ENCODE results near the gene HOXA9.

HOXA9 gene

DNA sequence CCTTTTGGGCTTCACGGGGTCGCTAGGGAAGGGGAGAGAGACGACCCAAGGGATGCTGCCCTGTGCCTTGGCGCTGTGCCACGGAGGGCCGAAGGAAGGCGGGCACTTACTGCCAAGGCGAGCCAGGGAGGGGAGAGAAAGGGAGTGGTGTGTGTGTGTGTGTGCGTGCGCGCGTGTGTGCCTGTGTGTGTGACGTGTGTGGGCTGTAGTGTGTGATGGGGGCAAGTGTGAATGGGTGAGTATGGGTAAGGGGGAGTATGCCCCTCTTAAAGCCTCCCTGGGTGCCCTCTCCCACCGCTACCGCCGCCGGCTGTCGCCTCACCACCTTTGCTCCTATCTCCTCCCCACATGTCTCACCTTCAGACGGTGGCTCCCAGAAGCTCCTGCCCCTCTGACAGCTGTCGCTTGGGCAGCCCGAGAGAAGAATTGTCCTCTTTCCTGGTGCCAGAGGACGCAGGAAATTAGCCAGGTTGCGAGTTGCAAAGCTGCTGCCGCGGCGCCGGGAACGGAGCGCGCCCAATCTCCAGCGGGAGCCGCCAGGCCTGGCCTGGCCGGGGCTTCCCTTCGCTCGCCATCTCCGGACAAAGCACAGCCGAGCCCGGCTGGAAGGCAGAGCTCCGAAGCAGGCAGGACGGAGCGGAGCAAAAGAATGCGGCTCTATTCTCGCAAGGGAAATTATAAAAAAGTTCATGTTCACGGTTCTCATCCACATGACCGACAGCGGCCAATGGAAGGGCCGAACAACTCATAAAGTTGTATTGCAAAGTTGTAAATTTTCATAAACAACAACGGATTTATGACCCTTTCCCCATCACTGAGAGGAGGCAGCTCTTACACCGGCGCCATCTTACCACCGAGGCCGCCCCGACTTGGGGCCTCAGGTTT is 13.2 kb downstream of the HOXA9 start, which contains the start of gene HOXA3:
TSS of gene HOXA3 (minus strand) at position 653 of the 885 bp plus-strand sequence. CDS start 41,943 bp downstream, outside the sequence.
- DNase-seq, result no peak

DNA sequence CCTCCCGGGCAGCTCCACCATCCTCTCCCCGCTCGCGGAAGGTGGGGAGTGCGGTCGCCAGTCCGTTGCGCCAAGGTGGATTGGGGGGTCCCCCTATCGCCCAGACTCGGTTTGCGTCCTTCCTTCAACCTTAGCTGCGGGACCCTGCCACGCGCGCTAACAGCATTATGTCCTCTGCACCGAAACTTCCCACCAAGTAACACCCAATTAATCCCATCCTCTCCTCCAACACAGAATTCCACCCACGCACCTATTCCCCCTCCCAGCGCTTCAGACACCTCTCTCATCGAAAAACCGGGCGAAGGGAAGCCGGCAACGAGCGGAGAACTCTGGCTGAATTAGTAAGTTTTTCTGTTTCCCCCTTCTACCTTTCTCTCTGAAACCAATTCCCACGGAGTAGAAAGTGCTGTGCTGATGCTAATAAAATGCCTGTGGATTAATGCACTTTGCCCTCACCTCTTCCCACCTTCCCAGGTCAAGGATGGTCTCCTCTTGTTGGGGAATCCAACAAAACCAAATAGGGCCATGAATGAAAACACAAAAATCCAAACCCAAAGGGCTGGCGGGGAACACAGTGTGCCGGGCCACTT is 13.9 kb downstream of the HOXA9 start:
- DNase-seq, result no peak

DNA sequence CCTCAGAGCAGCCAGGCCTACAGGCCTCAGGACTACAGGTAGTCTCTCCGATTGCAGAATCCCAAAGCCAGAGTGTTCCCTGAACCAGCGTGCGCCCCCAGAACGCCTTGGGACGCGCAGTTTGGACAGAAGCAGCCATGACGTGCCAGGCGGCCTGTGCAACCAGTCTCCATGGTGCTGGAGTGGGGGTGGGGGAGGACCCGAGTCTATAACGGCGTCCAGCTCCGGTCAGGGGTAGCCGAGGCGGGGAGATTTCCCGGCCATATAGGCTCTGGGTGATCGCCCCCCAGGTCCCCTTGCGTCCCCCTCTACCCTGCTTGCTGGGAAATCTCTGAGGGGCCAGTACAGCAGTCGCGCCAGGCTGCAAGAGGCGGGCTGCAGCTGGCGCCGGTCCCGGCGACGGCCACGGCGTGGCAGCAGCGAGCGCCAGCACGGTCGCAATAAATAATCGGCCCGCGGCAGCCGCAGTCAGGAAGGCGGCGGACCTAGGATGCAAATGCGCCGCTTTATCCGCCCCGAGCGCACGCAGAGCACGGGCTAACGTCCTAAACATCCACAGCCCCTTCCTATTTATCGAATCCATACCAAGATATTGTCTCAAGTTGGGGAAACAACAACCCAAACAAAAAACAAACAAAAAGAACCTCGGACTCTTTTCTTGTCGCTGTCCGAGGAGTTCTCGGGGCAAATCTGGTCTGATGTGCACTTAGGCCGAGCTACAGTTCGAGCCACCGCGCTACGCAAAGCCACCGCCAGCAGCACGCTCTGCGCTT is 14.6 kb downstream of the HOXA9 start:
- DNase-seq, result peak; percentile 81 to 89

DNA sequence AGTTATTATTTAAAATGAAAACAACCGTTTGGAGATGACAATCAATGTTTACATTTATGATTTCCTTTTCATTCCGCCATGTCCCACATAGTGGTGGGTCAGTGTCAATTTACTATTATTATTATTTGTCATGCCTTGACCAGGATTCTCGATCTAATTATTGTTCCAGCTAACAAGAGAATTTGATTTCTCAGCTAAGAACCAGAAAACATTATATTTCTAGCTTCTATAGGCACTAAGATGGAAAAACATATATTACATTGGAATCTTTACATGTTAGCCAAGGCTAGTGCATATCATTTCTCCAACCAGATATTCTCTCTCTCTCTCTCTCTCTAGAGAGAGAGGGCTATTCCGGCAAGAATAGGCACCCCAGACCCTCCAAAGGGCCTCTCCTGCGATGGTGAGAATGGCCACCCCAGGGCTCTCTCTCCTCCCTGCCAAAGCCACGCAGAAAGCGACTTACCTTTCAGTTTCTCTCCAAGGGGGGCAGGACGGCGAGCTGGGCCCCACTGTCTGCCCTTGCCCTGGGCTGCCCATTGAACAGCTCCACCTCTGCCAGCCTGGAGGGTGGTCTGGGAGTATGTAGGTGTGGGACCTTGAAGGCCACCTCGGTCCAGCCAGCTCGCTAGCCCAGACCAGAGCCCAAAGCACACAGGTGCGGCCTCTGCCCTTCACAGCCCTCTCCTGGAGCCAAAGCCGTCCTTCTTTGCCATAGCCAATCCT is 15.3 kb downstream of the HOXA9 start:
- no peak for DNase-seq

DNA sequence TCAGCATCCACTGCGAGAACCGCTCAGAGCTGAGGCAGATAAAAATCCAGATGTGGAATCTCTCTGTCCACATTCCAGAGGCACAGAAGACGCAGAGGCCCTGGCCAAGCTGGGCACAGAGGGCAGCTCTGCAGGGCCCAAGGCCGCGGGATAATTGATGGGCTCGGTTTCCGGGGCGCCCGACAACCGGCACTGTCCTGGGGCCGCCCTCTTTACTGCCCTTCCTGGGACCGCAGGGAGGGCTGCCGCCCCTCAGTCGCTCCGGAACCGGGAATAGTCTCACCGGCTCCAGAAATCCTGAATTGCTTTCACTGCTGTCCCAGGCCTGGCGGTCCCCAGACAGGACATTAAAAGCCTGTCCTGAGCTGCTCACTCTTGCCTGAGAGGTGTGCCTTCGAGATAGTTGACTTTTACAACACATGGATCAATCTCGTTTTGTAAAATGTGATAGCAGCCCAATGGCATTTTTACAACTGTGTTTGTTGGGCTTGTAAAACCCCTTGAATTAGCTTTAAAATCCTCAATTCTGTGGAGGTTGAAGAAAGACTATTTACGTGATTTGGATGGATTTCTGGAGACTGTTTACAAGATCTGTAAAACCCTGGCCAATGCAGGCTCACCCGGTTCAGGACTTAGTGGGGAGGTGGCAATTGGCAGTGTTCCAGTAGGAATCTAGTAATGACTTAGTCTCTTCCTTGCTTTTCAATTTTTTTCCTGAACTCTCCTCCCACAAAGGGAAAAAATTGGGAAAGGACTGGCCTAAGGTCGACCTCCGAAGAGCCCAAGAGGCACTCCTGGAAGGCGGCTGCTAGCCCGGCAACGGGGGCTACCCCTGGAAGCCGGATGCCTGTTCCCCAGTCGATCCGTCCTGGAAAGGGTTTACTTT is 16.3 kb downstream of the HOXA9 start:
- peak in 1 of 2 experiments; percentile 39 for DNase-seq

DNA sequence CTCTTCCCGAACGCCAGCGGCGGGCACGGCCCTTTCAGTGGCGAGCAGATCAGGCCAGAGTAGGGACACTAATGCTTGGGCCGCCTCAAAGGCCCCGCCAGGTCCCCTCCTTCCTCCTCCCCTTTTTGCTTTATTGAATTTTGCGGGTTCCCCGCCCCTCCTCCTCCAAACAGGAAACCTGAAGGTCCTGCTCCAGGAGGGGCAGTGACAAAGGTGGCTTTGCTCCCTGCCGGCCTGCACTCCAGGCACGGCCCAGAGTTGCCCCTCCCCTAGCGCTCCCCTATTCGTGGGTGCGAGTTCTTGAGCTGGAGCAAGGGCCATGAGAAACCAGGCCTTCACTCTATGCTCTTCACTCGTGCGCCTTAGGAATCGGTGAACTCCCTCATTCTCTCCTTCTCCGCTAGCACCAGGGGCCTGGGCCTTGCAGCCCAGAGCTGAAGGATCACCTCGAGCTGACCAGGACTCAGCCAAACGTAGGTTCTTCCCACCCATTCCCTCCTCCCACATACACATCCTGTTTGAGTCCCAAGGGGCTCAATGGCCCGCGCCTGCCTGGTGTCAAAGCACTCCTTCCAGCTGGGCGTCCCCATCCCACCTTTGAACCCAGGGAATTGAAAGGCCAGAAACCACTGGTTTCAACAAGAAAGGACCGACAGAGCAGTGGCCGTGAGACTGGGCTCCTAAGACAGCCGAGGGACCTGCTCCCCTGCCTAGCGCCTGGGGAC is 17.1 kb downstream of the HOXA9 start:
- no peak for DNase-seq

DNA sequence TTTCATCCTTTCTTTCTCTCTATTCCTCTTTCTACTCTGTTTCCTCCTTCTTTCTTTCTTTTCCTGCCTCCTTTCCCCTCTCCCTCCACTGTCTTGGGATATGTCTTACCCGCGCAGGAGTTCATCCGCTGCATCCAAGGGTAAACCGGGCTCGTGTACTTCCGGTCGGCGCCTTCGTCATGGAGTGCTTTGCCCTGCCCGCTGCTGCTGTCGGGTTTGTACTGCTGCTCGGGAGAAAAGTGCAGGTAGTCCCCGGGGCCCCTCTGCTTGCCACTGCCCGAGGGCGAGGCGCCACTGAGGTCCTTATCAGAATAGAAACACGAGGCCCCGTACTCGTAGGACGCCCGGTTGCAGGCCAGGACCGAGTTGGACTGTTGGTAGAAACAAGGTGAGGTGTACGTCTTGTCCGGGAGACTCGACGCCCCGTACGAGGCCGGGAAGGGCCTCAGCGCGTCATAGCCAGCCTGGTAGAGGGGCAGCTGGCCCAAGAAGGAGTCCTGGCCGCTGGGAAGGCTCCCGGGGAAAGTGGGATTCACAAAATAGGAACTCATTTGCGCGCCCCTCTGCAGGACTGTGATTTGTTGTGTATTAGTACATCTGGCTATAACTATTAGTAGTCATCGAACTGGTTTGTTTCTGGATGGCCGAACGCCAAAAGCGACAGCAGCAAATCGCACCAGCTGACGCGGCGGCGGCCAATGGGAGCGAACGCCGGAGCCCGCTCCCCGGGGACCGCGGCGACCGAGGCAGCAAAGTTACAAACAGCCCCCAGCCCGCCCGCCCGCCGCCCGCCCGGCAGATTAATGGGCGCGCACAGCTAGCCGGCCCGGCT is 17.9 kb downstream of the HOXA9 start, which contains the start of gene HOXA6:
TSS of gene HOXA6 (minus strand) at position 576 of the 832 bp plus-strand sequence. CDS start at position 551, 25 bp downstream.
- DNase-seq, result no peak

DNA sequence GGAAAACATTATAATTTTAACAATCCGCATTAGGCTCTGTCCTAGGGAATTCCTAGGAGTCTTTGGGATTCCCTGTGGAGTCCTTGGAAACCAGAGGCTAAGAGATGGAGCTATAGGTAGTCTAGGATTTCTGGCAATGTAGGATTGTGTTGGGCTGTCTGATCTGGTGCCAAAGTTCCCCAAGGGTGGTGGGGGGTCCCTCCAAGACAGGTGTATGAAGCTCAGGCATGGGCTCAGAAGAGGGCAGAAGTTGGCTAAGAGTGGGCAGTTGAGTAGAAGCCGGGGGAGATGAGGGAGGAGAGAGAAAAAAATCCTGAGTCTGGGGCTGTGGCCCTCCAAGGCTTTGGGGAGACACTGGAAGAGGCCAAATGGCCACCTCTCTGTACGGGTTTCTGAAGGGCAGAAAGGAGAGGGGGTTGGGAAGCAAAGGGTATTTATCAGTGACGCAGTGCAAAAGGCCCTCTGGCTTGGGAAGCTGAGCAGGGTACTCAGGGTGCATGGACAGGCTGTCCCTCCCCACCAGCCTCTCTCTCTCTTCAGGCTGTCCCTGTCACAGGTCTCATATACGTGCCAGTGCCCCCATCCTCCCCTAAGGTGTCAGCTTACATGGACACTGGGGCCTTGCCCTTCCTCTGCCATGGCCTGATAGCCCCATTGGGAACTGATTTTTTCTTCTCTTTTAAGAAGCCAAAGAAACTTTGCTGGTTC is 18.7 kb downstream of the HOXA9 start:
- DNase-seq, result no peak

DNA sequence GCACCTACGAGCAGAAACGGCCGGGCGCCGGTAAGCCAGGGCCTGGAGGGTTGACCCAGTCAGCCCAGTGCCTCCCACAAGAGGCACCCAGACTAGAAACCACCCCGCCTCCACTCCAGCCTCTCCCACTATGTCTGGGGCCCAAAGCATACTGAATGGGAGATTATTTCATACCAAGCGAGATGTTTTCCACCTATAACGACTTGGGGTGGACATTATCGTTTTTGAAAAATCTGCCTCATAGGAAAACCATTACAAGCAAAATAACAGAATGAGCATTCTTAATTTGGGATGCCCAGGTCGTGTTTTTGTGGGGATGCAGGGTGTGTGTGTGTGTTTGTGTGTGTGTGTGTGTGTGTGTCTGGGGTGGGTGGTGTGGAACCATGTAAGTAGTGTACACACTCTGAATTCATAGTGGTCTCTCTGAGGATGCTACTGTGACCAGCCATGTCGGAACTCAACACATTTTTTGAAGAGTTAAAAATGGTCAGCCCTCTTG is 19.4 kb downstream of the HOXA9 start:
- DNase-seq, result no peak

DNA sequence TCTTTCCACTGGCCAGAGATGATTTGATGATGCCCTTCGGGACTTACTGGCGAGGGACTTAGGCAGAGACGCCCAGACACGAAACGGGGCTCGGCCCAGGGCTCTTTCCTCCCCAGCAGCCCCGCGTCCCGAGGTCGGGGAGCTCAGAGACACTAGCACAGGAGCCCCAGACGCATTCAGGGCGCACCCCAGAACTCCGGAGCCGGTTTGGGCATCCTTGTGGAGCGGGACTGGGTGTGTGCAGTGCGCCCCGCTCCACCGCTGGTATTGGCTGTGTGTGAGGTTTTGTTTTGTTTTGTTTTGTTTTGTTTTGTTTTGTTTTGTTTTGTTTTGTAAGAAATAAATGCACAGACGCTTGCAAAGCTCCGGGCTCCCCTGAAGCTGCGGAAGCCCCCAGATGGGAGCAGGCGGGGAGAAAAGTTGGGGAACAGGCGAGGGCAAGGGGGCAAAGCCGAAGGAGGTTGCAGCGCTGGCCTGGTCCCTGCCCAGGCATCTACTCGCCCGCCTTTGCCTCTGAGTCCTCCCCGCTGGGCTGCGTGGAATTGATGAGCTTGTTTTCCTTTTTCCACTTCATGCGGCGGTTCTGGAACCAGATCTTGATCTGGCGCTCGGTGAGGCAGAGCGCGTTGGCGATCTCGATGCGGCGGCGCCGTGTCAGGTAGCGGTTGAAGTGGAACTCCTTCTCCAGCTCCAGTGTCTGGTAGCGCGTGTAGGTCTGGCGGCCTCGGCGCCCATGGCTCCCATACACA is 20.0 kb downstream of the HOXA9 start:
- no peak for DNase-seq

DNA sequence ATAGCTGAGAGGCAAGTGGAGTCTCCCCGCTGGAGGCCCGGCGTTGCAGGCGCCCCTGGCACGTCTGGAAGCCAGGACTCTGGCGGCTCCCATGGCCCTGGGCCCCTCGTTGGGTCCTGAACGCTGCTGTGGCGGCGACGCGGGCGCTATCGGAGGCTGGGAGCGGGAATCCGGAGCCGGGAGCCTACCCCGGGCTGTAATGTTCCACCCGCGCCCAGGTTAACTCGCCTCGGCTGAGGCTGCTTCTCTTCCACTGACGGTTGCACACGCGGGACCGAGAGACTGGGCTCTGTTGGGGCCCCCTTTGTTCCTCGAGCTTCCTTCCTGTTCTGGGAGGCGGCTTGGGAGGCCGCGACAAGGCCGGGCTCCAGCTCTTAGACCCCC is 20.6 kb downstream of the HOXA9 start:
- DNase-seq, result no peak

DNA sequence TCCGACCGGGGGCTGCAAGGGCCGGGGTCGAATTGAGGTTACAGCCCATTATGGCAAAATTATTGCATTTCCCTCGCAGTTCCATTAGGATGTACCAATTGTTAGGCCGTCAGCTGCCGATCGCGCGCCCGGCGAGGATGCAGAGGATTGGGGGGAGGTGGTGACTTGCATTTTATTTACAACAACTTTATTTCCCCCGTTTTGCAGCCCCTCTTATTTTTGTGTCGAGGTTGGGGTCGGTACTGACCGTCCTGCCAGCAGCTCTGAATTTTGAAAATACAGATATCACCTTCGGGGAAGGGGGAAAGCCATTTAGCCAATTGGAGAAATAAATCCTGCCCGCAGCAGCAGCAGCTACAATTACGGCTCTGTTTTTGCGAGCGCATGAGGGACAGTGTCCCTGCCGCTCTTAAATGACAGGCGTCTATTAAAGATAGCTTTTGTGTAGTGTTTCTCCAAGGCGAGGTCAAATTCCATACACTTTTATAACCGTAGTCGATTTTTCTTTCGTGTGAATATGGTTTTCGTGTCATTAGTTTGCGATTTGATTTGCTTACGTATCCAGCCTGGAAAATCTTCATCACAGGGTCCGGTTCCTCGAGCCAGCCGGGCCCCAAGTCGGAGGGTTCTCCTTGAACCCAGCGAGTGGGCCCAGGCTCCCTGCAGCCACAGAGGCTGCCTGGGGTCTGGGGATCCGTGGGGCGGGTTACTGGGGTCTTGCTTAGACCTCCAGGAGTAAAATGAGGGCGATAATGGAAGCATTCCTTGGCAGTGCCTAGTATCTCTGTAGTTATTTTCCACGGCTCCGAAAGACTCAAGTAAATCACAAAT is 21.2 kb downstream of the HOXA9 start:
- DNase-seq, result no peak

DNA sequence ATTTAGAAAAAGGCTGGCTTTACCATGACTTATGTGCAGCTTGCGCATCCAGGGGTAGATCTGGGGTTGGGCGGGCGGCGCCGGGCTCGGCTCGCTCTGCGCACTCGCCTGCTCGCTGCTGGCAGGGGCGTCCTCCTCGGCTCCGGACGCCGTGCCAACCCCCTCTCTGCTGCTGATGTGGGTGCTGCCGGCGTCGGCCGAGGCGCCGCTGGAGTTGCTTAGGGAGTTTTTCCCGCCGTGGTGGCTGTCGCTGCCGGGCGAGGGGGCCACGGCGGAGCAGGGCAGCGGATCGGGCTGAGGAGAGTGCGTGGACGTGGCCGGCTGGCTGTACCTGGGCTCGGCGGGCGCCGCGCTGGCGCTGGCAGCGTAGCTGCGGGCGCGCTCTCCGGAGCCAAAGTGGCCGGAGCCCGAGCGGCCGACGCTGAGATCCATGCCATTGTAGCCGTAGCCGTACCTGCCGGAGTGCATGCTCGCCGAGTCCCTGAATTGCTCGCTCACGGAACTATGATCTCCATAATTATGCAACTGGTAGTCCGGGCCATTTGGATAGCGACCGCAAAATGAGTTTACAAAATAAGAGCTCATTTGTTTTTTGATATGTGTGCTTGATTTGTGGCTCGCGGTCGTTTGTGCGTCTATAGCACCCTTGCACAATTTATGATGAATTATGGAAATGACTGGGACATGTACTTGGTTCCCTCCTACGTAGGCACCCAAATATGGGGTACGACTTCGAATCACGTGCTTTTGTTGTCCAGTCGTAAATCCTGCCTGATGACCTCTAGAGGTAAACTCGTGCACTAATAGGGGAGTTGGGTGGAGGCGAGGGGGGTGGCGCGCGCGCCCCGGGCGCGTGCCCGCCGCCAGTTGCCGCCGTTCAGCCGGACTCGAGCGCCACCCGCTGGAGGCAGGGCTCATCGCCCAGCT is 22.1 kb downstream of the HOXA9 start, which contains the start of gene HOXA5:
TSS of gene HOXA5 (minus strand) at position 659 of the 927 bp plus-strand sequence. CDS start at position 585, 74 bp downstream.
- DNase-seq, result no peak

DNA sequence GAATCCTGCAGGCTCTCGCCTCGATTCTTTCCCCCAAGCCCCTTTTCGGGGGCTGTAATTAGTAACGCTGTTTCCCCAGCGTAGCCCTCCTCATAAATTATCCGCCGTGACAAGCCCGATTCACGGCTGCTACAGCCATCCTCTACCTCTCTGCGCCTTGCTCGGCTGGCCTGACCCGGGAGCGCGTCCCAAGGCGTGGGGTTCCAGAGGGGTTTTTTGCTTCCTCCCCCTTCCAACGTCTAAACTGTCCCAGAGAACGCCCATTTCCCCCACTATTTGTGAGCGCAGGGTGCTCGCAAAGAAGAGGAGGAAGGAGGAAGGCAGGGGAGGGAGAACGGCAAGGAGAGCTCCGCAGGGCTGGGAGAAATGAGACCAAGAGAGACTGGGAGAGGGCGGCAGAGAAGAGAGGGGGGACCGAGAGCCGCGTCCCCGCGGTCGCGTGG is 22.7 kb downstream of the HOXA9 start:
- no peak for DNase-seq

DNA sequence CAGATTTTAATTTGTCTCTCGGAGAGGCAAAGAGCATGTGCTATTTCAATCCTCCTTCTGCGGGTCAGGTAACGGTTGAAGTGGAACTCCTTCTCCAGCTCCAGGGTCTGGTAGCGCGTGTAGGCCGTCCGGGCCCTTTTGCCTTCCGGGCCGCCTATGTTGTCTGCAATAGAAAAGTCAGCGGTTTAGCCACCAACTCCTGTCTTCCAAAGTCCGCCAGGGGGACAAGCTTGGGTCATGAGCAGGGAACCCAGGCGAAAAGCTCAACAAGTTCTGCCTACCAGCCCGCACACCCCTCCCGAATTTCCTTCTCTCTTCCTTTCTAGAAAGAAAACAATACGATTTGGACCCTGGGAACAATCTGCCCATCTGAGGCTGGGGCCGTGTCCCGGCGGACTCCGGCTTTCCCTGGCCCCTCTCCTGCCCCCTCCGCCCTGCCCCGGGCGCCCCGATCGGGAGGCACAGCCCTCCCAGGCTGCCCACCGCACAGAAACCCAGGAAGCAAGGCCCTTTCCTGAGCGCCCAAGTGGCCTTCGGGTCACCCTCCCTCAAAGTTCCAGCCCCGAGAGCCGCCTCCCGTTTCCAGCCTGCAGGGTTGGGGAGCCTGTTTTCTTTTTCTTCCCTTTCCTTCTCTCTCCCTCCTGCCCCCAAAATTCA is 23.3 kb downstream of the HOXA9 start:
- DNase-seq, result no peak

All from NCI-H446 (cell line).